ENCODE results near the gene MCCC1. TPM values are rescaled to one million over a fixed set of nuclear protein-coding genes. Genes with fewer than 3 reads are reported as not detected.

MCCC1 gene
- total RNA-seq, 1 experiment from 2014 or later = 19.2 TPM

GRCh38 chr3:183120538-183121215, 21.4 kb upstream of the MCCC1 start:
- H3K36me3 ChIP-seq (ENCODE audit: insufficient read depth, low read length, poor library complexity, severe bottlenecking) = no peaks in the 10 kb centered on the region
- H3K4me1 ChIP-seq (ENCODE audit: insufficient read depth, low read length, poor library complexity, severe bottlenecking) = peaks cover 4% of the 10 kb centered on the region
- no peaks in the 10 kb centered on the region for H3K9me3 ChIP-seq (ENCODE audit: low read depth, low read length, poor library complexity, severe bottlenecking)
- no peak for DNase-seq (ENCODE audit: low spot score)
- ChIA-PET CTCF (no interaction called here), POLR2A (ENCODE audit: low non-redundant PET) (no interaction called here)
- peaks cover 11% of the 10 kb centered on the region for H3K27me3 ChIP-seq (replicated peaks; ENCODE audit: insufficient read depth, low read depth, low read length, poor library complexity)
- intact Hi-C loops (cut with micrococcal nuclease; ENCODE audit: unreplicated experiment) = loop anchor here (5.0 to 10.0 kb wide), 2 partner anchors 62 to 644 kb away; no protein-coding TSS in a partner anchor
- no TSS peak for BruUV-seq (replicated peaks)
- H3K27ac ChIP-seq (ENCODE audit: low read depth, low read length, poor library complexity, severe bottlenecking) = no peak overlapping the region
- H3K4me3 ChIP-seq (ENCODE audit: low read depth, low read length, poor library complexity, severe bottlenecking) = no peak overlapping the region
- TF ChIP-seq, protein P1, sequence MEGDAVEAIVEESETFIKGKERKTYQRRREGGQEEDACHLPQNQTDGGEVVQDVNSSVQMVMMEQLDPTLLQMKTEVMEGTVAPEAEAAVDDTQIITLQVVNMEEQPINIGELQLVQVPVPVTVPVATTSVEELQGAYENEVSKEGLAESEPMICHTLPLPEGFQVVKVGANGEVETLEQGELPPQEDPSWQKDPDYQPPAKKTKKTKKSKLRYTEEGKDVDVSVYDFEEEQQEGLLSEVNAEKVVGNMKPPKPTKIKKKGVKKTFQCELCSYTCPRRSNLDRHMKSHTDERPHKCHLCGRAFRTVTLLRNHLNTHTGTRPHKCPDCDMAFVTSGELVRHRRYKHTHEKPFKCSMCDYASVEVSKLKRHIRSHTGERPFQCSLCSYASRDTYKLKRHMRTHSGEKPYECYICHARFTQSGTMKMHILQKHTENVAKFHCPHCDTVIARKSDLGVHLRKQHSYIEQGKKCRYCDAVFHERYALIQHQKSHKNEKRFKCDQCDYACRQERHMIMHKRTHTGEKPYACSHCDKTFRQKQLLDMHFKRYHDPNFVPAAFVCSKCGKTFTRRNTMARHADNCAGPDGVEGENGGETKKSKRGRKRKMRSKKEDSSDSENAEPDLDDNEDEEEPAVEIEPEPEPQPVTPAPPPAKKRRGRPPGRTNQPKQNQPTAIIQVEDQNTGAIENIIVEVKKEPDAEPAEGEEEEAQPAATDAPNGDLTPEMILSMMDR (conservative IDR thresholded peaks at IDR 0.05; ENCODE audit: low read depth, low read length) = no peak
- TF ChIP-seq EZH2 (IDR thresholded peaks at IDR 0.05; ENCODE audit: borderline replicate concordance, low read depth, low read length, poor library complexity, severe bottlenecking) = no peak

GRCh38 chr3:183117056-183117455, 17.8 kb upstream of the MCCC1 start:
- POLR2A ChIA-PET (ENCODE audit: low non-redundant PET) = no interaction called here
- CTCF ChIA-PET = no interaction called here

GRCh38 chr3:183116025-183116614, 16.8 kb upstream of the MCCC1 start:
- ChIA-PET POLR2A (ENCODE audit: low non-redundant PET) (interaction anchor here (0.7 kb wide), 1 partner anchor 353 kb away, joined by 5 read pairs; no protein-coding TSS in a partner anchor), CTCF (interaction anchor here (0.6 kb wide), 2 partner anchors 295 to 400 kb away, joined by 3 read pairs; no protein-coding TSS in a partner anchor)
- H3K4me3 ChIP-seq (ENCODE audit: low read depth, low read length, poor library complexity, severe bottlenecking) = peak overlapping the region; percentile 44
- no peaks in the 10 kb centered on the region for H3K4me1 ChIP-seq (ENCODE audit: insufficient read depth, low read length, poor library complexity, severe bottlenecking)
- no peak overlapping the region for H3K27ac ChIP-seq (ENCODE audit: low read depth, low read length, poor library complexity, severe bottlenecking)
- no peaks in the 10 kb centered on the region for H3K36me3 ChIP-seq (ENCODE audit: insufficient read depth, low read length, poor library complexity, severe bottlenecking)
- intact Hi-C loops (cut with micrococcal nuclease; ENCODE audit: unreplicated experiment) = loop anchor here (5.0 kb wide), 2 partner anchors 209 to 404 kb away; no protein-coding TSS in a partner anchor
- DNase-seq (ENCODE audit: low spot score) = peak; percentile 69
- H3K9me3 ChIP-seq (ENCODE audit: low read depth, low read length, poor library complexity, severe bottlenecking) = no peaks in the 10 kb centered on the region
- no TSS peak for BruUV-seq (replicated peaks)
- peaks cover 11% of the 10 kb centered on the region for H3K27me3 ChIP-seq (replicated peaks; ENCODE audit: insufficient read depth, low read depth, low read length, poor library complexity)
- no peak for TF ChIP-seq EZH2 (IDR thresholded peaks at IDR 0.05; ENCODE audit: borderline replicate concordance, low read depth, low read length, poor library complexity, severe bottlenecking)
- TF ChIP-seq, protein P1 (conservative IDR thresholded peaks at IDR 0.05; ENCODE audit: low read depth, low read length) = no peak

More at GRCh38 chr3:183117056-183117455, 17.8 kb upstream of the MCCC1 start:
- H3K9me3 ChIP-seq (ENCODE audit: low read depth, low read length, poor library complexity, severe bottlenecking) = no peaks in the 10 kb centered on the region
- no peaks in the 10 kb centered on the region for H3K36me3 ChIP-seq (ENCODE audit: insufficient read depth, low read length, poor library complexity, severe bottlenecking)
- no peak for DNase-seq (ENCODE audit: low spot score)
- no peak overlapping the region for H3K27ac ChIP-seq (ENCODE audit: low read depth, low read length, poor library complexity, severe bottlenecking)
- peaks cover 11% of the 10 kb centered on the region for H3K27me3 ChIP-seq (replicated peaks; ENCODE audit: insufficient read depth, low read depth, low read length, poor library complexity)
- TF ChIP-seq EZH2 (IDR thresholded peaks at IDR 0.05; ENCODE audit: borderline replicate concordance, low read depth, low read length, poor library complexity, severe bottlenecking) = no peak
- TF ChIP-seq, protein P1 (conservative IDR thresholded peaks at IDR 0.05; ENCODE audit: low read depth, low read length) = no peak
- intact Hi-C loops (cut with micrococcal nuclease; ENCODE audit: unreplicated experiment) = loop anchor here (5.0 kb wide), 2 partner anchors 210 to 405 kb away; no protein-coding TSS in a partner anchor
- H3K4me3 ChIP-seq (ENCODE audit: low read depth, low read length, poor library complexity, severe bottlenecking) = no peak overlapping the region
- H3K4me1 ChIP-seq (ENCODE audit: insufficient read depth, low read length, poor library complexity, severe bottlenecking) = no peaks in the 10 kb centered on the region
- BruUV-seq (replicated peaks) = no TSS peak

Data from A673 (cell line).